ENCODE data around the gene FURIN.
A peak's percentile ranks its signal among the peaks of the same experiment; 100 is the strongest.
"Not testable (repeated sequence)": the region's sequence is repeated elsewhere in the genome, so short reads cannot be mapped to it uniquely, and the experiment has no call there.

FURIN gene

DNA sequence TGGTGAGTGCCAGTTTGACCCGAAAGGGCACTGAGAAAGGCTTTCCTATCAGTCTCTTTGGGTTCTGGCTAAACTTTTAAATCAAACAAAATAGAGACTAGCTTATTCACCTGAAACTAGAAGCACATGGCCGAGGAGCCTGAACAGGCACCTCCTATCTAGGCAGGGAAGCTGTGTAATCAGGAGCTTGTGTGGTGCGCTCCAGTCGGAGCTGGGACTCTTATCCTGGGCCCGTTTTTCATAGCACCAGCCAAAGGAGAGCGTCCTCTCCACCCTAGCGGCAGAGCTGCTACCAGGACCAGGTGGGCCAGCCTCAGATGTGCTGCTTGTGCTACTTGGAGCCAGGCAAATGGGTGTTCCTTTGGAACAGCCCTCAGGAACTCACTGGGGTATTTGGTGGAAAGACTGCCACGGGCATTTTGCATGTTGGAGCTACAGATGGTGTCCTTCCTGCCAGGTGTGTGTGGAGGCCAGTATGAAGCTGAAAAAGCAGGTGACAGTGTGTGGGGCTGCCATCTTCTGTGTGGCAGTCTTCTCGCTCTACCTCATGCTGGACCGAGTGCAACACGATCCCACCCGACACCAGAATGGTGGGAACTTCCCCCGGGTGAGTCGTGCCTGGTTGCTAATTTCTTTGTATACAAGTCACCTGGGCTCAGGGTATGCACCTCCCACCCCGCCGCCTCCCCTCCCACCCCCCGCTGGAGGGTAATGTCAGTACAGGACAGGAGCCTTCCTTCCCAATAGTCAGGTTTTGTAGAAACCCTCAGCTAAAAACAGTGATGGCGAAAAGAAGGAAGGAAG is 35.5 kb downstream of the FURIN start:
- DNase-seq, result peak; percentile 1

DNA sequence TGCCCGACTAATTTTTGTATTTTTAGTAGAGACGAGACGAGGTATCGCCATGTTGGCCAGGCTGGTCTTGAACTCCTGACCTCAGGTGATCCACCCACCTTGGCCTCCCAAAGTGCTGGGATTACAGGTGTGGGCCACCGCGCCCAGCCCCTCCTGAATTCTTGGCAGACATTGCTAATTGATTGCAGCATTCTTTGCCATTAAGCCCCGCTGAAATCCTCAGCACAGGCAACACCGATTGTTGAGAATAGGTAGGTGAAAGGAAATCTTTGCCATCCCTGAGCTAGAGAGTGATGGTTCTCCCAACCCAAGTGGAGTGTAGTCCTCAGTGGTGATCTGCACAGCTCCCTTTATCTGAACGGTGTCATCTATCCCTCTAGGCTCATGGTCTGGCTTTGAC is 36.4 kb downstream of the FURIN start:
- no peak for DNase-seq

DNA sequence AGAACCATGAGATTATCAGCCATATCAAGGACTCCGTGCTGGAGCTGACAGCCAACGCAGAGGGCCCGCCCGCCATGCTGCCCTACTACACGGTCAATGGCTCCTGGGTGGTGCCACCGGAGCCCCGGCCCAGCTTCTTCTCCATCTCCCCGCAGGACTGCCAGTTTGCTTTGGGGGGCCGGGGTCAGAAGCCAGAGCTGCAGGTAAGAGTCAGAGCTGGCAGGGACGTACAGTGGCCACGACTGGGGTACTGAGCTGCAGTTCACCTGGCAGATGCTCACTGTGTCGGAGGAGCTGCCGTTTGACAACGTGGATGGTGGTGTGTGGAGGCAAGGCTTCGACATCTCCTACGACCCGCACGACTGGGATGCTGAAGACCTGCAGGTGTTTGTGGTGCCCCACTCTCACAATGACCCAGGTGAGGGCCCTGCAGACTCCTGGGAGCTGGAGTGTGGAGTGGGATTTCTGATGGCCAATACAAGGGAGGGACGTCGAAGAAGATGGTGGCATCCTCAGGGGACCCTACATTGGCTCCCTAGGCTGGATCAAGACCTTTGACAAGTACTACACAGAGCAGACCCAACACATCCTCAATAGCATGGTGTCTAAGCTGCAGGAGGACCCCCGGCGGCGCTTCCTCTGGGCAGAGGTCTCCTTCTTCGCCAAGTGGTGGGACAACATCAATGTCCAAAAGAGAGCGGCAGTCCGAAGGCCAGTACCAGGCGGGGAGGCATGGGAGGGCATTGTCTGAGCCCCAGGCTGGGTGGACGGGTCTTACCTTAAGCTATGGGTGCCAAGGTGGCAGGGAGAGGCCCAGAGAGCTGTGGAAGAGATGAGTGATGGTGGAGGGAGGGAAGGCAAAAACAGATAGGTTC is 37.2 kb downstream of the FURIN start:
- no peak for DNase-seq

DNA sequence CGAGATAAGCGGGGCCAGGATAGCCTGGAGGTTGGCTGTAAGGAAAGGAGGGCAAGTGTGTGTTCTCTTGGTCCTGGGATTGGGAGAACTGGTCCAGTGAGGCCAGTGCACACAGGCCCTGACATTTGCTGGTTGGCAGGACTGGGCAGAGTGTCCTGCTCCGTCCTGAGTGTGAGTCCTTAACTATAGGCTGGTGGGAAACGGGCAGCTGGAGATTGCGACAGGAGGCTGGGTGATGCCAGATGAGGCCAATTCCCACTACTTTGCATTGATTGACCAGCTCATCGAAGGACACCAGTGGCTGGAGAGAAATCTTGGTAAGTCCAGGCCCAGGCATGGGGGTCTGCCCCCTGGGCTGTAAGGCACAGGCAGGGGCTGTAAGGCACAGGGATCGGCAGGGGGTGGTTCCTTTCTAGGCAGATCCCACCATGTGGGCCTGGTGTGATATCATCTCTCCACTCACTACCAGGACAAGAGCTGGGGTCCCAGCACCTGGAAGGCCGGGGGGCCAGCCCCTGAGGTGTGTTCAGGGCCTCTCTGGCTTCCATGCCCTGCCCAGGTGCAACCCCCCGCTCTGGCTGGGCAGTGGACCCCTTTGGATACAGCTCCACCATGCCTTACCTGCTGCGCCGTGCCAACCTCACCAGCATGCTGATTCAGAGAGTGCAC is 37.9 kb downstream of the FURIN start:
- no peak for DNase-seq

DNA sequence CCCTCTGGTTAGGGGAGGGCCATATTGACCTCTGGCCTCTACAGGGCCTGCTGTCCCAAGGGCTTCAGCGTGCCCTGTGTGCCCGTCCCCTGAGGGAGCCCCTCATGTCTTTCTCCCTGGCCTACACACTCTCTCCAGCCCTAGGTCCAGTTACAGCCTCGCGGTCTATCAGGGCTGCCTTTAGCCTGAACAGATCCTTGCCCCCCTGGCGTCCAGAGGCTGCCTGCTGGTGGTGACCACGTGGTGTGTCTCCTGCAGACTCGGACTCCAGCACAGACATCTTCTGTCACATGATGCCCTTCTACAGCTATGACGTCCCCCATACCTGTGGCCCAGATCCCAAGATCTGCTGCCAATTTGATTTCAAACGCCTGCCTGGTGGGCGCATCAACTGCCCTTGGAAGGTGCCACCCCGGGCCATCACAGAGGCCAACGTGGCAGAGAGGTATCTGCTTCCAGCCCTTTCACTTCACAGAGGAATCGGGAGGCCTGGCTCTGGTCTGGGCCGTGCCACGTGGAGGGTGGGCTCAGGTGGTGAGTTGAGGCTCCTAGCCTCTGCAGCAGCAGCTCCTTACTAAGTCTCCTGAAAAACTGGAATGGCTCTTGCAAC is 38.8 kb downstream of the FURIN start:
- no peak for DNase-seq

DNA sequence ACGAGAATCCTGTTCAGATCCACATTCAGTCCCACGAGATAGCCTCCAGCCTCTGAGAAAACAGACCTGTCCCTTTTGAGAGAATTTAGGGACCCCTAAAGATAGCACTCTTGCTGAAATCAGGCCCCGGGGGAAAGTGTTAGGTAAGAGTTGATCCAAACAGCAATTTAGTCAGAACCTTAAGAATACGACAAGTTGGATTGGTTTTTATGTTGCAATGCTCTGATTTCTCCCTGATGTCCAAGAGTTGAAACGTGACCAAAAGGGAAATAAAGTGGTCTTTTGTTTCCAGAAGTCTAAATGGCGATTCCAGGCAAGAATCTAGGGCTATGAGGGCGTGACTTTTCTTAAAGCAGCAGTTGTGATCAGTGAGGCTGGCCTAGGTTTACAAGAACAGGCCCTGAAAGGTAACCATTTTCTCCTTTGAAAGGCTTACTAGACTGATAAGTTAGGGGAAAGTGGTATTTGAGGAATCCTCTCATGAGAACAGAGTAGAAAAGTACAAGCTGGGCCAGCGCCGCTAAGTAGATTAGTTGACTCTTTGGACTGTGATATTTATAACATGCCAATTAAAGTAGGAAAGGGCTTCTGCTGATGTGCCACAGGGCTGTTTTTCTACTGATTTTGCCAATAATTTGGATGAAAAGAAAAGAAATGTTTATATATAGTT is 39.6 kb downstream of the FURIN start:
- no peak for DNase-seq

DNA sequence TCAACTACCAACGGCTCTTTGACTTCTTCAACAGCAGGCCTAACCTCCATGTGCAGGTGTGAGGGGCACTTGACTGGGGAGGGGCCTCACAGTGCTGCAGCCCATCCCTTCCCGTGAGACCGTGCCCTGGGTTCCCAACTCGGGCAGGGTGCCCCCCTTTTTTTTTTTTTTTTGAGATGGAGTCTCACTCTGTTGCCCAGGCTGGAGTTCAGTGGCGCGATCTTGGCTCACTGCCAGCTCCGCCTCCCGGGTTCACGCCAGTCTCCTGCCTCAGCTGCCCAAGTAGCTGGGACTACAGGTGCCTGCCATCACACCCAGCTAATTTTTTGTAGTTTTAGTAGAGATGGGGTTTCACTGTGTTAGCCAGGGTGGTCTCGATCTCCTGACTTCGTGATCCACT is 41.1 kb downstream of the FURIN start:
- DNase-seq, result not testable (repeated sequence)

DNA sequence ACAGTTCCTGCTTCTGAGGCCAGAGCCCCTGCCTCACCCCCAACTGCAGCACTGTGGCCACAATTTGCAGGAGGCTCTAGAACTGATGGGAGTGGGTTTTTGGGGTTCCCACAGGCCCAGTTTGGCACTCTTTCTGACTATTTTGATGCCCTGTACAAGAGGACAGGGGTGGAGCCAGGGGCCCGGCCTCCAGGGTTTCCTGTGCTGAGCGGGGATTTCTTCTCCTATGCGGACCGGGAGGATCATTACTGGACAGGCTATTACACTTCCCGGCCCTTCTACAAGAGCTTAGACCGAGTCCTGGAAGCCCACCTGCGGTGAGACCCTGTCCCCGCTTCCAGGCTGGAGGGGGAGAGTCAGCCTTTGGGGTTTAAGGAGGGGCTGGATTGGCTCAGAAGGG is 41.6 kb downstream of the FURIN start:
- DNase-seq, result no peak

DNA sequence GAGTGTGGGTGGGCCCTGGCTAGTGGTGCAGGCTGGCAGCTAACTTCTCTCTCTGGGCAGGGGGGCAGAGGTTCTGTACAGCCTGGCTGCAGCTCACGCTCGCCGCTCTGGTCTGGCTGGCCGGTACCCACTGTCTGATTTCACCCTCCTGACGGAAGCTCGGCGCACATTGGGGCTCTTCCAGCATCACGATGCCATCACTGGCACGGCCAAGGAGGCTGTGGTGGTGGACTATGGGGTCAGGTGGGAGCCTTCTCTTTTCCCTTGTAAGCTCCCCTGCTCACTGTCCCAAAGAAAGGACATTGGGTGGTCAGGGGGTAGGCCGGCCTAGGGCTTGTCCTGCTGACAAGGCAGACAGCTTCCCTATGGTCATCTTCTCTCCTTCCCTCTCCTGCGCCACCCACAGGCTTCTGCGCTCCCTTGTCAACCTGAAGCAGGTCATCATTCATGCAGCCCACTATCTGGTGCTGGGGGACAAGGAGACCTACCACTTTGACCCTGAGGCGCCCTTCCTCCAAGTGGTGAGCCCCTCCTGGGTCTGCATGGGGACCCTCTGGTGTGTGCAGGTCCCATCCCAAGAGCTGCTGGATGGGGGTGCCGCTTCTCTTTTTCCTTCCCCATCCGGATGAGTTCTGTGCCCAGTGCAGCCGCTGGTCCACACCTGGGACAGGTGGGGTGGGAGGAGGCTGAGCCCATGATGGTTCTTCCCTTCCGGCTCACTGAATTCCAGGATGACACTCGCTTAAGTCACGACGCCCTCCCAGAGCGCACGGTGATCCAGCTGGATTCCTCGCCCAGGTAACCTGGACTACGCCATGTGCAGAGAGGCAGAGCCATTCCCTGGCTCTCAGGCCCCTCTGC is 42.3 kb downstream of the FURIN start:
- DNase-seq, result no peak

DNA sequence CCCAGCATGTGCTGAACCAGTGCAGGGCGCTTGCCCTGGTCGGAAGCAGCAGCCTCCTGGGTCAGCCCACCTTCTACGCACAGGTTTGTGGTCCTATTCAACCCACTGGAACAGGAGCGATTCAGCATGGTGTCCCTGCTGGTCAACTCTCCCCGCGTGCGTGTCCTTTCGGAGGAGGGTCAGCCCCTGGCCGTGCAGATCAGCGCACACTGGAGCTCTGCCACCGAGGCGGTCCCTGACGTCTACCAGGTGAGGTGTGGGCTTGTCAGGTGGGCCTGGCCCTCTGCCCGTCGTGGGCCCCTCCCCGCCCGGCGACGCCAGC is 42.9 kb downstream of the FURIN start:
- DNase-seq, result no peak

DNA sequence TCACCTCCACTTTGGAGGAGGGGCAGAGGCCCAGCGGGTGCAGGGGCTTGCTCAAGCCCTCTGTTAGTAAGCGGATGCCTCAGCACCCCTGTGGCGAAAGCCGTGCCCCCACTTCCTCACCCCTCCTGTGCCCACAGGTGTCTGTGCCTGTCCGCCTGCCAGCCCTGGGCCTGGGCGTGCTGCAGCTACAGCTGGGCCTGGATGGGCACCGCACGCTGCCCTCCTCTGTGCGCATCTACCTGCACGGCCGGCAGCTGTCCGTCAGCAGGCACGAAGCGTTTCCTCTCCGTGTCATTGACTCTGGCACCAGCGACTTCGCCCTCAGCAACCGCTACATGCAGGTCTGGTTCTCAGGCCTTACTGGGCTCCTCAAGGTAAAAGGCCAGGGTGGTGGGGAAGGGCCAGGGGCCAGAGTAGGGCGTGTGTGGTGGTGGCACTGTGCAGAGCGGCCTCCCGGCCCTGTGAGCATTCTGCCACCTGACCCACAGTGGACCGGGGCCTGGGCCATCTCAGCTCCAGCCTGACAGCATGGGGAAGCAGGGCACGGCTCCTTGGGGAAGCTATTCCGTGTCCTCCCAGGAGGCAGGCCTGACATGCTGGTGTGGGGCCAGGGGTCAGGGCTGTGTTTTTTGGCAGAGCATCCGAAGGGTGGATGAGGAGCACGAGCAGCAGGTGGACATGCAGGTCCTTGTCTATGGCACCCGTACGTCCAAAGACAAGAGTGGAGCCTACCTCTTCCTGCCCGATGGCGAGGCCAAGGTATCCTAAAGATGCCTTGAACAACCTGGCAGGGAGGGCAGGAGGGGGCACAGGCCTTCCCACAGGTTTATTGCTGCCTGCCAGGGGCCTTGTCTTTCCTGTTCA is 43.8 kb downstream of the FURIN start:
- DNase-seq, result no peak

DNA sequence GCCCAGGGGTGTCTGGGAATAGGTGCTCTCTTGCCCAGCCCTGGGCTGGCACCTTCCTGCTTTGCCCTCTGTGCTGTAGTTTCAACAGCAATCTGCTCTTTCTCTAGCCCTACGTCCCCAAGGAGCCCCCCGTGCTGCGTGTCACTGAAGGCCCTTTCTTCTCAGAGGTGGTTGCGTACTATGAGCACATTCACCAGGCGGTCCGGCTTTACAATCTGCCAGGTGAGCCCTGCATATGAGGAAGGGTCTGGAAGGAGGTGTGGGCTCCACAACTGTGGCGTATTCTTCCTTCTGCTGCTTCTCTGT is 44.3 kb downstream of the FURIN start:
- DNase-seq, result no peak

DNA sequence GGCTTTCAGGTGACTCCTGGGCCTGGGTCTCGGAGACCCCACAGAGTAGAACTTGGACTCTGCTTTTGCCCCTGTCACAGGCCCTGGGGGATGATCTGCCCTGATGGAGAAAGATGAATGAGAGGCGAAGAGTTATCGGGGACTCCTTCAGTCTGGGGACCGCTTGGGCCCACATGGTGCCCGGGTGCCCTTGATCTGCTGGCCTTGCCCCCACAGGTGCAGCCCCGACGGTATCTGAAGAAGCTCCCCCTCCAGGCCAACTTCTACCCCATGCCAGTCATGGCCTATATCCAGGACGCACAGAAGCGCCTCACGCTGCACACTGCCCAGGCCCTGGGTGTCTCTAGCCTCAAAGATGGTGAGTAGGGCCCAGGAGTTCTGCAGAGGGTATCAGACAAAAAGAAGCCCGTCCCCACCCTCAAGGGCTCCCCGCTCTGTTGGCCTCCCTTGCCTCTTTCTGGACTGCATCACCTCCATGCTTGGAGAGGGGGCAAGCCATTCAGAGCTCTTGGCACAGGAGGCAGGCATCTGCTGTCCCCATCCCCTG is 45.1 kb downstream of the FURIN start:
- DNase-seq, result no peak

DNA sequence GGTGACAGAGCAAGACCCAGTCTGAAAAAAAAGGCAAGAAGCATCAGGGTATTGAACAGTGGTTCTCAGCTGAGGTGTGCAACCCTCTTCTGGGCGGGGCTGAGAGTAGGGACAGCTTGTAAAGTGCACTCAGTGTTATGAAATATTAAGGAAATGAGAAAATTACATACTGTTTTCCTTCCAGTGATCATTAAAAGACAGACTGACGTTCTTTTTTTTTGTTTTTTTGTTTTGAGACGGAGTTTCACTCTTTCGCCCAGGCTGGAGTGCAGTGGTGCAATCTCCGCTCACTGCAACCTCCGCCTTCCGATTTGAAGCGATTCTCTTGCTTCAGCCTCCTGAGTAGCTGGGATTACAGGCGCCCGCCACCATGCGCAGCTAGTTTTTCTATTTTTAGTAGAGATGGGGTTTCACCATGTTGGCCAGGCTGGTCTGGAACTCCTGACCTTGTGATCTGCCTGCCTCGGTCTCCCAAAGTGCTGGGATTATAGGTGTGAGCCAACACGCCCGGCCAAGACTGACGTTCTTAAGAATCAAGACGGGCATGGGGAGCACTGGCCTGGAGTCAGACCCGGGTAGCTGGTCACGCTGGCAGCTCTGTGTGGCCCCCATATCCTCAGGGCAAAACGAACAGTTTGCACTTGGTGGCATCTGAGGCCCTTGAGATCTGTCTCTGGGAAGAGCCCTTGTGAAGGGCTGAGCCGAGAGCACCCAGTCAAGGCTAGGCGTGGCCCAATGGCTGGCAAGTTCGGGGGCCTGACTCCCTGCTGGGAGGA is 46.1 kb downstream of the FURIN start:
- DNase-seq, result no peak

DNA sequence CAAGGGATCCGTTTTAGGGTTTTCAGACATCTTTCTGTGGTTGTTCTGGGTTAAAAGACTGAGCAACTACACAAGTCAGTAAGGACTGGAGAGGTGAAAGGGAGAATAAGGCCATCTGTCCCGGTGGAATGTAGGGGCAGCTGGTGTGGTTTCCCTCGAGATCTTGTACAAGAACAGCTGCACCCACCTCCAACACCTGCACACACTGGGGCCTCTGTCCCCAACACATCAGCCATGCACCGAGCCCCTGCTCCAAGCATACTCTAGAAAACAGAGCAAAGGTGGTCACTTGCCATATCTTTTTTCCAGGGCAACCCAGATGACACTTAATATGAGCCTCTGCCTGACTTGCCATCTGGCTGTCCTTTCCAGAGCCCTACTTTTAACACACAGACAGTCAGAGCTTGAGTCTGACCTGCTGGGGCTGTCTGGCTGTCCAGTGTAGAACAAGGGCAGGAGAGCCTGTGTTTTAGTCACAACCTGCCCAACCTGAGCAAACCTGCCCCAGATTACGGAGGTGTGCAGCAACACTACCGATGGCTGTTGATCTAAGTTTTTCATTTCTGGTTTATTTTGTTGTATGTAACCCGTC is 46.9 kb downstream of the FURIN start:
- no peak for DNase-seq

DNA sequence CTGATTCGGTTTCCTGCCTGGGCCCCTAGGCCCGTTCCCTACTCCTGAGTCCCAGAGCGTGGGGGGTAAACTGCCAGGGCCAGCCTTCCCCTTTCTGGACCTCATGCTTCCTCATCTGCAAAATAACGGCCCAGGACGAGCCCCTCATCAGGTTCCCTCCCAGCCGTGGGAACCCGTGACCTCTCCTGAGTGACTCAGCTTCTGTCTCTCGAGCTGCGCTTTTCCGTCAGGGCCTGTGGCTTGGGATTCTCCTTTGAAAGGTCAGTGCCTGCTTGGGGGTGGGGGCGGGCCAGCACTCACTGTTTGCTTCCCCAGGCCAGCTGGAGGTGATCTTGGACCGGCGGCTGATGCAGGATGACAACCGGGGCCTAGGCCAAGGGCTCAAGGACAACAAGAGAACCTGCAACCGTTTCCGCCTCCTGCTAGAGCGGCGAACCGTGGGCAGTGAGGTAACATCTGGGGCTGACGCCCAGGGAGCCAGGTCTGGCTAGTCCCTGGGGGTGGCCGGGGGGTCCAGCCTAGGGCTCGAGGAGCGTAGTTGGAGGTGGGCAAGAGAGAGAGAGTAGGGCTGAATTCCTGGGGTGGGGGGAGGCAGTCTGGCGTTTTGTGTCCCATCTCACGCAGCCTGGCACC is 47.5 kb downstream of the FURIN start:
- no peak for DNase-seq

DNA sequence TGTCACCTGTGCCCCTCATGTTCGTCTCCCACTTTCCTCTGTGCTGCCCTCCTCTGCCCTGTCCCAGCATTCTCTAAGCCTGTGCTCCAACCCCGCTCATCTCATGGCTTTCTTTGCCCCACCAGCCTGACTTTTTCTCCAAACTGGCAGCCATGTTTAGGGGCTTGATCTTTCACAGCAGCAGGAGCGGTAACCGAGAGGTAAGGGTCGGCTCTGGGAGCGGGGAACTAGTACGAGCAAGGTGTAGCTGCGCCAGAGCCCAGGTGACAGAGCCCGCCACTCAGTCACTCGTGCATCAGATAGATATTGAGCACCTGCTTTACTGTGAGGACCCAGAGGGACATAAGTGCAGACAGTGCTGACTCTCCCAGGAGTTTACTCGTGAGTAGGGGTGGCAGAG is 48.1 kb downstream of the FURIN start:
- no peak for DNase-seq

DNA sequence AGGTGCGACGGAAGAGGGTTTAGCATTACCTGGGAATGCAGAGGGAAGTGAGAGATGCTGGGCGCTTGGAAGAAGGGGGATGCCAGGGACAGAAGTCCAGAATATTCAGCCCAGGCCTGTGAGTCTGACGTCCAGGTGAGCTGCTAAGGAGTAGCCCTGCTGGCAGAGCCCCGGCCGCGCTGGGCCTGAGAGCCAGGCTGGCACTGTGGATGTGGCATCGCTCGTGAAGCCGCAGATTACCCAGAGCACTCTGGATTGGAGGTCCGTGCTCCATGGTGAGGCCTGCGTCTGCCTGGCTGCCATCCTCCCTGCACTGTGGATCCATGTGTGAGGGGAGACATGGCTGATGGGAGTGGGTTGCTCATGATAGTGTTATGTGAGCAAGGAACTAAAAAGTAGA is 49.2 kb downstream of the FURIN start:
- no peak for DNase-seq

Data from DMS79 treated with DMSO at 0.1 percent for 48 hours (cell line).